ENCODE data around the gene STRAP.

DNA sequence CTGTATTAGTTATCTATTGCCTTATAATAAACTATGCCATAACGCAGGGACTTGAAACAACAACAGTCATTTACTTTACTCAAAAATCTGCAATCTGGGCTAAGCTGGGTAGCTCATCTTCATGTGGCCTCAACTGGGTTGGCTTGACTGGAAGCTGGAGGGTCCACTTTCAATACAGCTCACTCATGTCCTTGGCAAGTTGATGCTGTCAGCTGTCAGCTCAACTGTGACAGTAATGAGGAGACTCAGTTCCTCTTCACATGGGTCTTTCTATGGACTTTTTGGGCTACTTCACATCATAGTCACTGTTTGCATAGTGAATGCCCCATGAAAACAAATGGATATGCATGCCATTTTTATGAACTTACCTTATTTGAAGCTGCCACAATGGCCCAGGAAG lies 33.6 kb upstream of the STRAP start:
- no peak for TF ChIP-seq CTCF (IDR thresholded peaks at IDR 0.05)
- no peak for TF ChIP-seq POLR2A (IDR thresholded peaks at IDR 0.05)

All from body of pancreas (tissue), 4 donors.